Fibroblast of skin of scalp (primary cell): ENCODE data around the gene LPP. TPM values are rescaled to one million over a fixed set of nuclear protein-coding genes. Genes with fewer than 3 reads are reported as not detected.
"Not testable (repeated sequence)": the region's sequence is repeated elsewhere in the genome, so short reads cannot be mapped to it uniquely, and the experiment has no call there.

Experiments used
- DNase-seq: peaks from one replicate; pipeline ENCODE4 v3.0.0-alpha.2; 2013
- polyA plus RNA-seq, 2 experiments: library from polyadenylated mRNA; unstranded; fragments of 120-200 nt; gene quantifications; one replicate each; pipeline ENCODE4 v1.2.1, GENCODE V29; 2013; ENCODE audit not compliant: insufficient read length in 2 of 2

The LPP gene, protein sequence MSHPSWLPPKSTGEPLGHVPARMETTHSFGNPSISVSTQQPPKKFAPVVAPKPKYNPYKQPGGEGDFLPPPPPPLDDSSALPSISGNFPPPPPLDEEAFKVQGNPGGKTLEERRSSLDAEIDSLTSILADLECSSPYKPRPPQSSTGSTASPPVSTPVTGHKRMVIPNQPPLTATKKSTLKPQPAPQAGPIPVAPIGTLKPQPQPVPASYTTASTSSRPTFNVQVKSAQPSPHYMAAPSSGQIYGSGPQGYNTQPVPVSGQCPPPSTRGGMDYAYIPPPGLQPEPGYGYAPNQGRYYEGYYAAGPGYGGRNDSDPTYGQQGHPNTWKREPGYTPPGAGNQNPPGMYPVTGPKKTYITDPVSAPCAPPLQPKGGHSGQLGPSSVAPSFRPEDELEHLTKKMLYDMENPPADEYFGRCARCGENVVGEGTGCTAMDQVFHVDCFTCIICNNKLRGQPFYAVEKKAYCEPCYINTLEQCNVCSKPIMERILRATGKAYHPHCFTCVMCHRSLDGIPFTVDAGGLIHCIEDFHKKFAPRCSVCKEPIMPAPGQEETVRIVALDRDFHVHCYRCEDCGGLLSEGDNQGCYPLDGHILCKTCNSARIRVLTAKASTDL
- 64.3 TPM for polyA plus RNA-seq (2013, experiment 1 of 2; ENCODE audit: insufficient read length)
- polyA plus RNA-seq (2013, experiment 2 of 2; ENCODE audit: insufficient read length): 72.5 TPM

DNA sequence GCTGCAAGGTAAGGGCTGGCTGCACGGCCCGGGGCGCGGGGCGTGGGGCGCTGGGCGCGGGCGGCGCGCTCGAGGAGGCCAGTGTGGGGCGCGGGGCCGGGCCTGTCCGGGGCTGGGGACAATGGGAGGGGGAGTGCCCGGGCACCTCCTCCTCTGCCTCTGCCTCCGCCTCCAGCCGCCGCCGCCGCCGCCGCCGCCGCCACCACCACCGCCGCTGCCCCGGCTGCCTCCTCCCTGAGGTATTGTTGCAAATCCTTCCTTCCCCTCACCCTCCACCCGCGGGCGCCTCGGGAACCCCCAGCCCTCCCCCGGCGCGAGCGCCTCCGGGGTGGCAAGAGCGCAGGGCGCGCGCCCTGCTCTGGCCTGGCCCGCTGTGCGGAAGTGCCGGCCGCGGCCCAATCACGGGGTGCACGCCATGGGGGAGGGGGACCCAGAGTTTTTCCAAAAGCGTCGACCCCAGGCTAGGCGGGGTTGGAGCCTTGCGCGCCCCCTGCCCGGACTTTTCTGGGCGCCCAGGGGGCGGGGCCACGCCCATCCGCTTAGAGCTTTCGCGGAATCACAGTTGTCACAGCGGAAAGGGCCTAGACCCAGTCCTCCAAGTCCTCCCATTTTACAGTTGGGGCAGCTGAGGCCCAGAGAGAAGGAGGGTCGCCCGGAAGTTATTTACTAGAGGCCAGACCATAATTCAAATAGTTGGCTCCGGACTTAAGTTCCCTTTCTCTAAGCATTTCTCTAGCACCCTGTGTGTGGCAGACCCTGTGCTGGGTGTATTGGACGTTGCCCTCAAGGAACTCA, at the start of gene LPP:
Gene LPP (plus strand): TSS at position 144 of the 795 bp plus-strand sequence. CDS start 251,964 bp downstream, outside the sequence.
- peak; percentile 90 for DNase-seq

DNA sequence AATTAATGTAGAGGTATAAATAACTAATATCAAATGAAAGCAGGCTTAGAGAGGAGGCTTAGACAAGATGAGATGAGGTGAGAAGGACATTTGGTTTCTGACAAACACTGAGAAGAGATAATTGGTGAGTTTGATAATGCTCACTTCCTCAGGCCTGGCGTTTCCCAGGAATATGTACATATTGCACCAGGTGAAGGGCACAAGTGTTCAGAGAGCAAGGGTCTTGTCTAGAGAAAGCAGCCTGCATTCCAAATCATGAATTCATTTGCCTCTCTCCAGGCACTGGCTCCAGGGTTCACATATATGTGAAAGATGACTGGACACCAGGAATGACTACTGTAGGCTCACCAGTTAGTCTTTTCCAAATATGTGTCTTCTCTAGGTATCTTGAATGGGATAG, 48.0 kb upstream of the LPP start:
- no peak for DNase-seq

DNA sequence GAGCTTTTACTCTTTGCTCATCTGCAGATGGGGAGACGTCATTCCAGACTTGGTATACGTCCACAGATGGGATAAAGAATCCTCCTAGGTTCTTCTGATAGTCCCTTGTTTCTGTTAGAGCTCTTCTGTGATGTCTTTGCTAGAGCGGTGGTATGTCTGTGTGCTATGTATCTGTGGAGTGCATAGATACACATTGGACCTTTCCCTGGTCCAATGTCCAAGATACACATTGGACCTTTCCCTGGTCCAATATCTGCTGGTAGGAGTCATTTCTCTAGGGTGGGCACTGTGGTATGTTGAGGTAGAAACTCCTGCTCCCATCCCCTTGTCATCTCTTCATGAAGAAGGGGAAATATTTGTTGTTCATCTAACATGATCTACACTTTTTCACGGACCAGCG, 47.5 kb upstream of the LPP start:
- DNase-seq: no peak

DNA sequence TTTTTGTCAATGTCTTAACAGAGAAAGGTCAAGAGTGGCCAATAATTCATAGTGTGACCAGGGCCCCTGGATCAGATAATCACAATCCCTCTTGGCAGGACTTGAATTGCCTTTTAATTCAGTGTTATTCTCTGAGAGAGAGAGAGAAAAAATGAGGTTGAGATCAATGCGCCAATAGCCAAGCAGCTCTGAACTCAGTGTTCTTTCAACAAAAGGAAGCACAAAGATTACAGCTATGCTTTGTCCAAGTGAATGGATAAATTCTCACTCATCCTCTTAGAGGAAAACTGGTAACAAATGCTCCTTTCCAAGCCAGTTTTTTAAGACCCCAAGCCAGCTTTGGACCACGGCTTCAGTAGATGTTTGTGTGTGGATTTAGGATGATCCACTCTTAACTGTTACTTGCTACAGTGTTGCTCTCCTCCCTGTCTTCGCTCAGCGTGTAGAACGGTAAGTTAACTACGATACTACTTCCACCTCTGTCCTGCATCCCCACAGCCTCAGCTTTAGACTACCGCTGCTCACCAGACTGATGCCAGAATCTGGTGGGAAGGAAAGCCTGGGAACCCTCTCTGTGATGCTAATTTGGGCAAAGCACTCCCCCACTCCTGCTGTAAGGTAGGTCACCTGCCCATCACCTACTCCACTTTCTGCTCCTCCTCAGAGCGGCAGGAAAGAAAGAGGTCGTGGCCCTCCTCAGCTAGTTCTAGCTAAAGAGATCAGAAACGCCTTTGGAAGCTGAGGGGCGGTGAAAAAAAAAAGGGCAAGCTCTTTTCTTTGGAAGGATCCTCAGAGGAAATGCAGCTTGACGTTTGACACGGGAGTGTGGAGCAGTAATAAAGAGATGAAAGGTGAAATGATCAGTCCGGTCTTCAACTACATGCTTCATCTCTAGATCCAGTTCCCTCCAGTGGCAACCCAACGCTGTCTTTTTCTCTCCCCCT, 46.8 kb upstream of the LPP start:
- DNase-seq: no peak

DNA sequence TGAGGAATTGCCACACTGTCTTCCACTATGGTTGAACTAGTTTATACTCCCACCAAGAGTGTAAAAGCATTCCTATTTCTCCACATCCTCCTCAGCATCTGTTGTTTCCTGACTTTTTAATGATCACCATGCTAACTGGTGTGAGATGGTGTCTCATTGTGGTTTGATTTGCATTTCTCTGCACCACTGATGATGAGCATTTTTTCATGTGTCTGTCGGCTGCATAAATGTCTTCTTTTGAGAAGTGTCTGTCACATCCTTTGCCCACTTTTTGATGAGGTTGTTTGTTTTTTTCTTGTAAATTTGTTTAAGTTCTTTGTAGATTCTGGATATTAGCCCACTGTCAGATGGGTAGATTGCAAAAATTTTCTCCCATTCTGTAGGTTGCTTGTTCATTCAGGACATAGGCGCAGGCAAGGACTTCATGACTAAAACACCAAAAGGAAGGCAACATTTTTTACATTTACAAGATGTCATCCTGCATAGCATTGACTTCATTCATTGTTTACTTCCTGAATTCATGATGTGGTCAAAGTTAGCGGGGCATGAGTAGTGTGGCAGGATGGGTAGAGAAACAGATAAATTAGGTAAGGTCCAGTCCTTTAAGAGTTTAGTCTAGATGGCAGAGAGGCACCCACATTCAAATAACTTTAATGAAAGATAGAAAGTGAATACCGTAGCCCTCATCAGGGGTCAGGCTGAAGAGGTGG, 45.1 kb upstream of the LPP start:
- no peak for DNase-seq

DNA sequence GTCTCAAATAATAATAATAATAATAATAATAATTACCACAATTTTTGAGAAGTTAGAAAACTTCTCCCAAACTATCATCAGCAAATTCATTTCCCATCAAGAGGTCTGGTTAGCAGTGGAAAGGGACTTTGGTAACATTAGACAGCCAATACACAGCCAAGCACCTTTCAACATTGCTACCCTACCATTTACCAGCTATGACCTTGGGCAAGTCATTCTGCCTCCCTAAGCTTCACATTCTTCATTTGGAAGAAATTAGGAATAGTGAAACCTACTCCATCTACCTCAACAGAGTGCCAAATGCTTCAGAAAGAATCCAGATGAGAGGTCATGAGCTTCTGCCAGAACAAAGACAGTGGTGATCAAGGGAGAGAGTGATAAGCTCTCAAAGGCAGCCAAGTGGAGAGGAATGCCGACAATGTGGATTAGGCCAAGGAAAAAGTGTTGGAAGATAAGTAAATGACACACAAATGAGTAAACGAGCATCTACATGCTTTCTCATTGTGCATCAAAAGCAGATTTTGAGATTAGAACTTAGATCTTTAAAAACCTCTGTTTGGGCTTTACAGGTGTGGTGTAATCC, 42.9 kb upstream of the LPP start:
- DNase-seq: no peak

DNA sequence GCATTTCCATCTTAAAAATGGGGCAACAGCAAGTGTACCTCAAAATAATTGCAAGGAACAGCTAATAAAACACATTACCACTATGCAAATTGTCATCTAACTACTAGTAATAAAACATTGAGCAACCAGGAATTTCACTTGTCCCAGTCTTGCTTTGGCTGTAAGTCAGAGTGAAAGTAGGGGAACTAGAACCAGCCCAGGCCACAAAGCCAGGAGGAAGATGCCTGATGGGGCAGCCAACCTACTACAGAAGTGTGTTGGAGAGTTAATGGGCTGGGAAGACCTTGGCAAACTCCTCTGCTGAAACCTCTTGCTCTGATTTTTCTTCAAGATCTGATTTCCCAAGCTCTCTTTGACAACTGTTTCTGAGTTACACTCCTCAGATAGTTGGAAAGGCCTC, 40.2 kb upstream of the LPP start:
- DNase-seq: no peak

DNA sequence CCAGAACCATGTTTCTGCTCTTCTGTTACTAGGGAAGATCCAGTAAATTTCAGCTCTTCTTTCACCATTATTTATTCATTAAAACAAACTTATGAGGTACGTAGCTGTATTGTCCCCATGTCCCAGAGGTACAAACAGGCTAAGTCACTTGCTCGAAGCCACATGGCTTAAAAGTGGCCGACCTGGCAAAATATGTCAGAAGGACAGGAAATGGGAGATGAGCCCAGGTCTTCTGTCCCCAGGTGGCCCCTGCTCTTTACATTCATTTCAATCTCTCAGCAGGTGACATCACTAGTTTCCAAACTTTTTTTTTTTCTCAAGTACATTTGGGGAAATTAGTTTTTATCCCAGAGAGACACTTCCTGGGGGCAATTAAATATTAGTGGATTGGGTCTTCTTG, 34.1 kb upstream of the LPP start:
- no peak for DNase-seq

DNA sequence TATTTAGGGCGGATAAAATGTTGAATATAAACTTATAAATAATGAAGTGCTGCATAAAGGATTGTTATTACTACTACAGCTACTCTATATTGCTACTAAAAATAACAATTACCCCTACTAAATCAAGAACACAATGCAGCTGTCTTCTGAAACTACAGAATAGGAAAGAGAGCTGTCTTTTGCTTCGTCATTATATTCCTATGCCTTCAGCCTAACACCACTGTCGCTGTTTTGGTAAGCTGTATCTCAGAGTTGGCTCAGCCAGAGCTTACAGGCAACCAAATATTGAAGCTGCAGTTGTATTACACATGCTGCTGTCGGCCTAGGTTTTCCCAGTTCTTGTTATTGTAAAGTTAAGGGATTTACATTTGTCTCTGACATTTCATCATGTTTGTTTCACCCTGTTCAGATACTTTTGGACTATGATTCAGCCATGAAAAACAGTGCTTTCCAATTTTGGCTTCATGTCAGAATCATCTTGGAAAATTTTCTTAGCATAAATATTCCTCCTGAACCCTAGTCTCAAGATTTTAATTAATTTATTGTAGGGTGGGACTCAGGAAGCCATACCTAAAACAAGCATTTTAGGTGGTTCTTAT, 31.3 kb upstream of the LPP start:
- DNase-seq: no peak

DNA sequence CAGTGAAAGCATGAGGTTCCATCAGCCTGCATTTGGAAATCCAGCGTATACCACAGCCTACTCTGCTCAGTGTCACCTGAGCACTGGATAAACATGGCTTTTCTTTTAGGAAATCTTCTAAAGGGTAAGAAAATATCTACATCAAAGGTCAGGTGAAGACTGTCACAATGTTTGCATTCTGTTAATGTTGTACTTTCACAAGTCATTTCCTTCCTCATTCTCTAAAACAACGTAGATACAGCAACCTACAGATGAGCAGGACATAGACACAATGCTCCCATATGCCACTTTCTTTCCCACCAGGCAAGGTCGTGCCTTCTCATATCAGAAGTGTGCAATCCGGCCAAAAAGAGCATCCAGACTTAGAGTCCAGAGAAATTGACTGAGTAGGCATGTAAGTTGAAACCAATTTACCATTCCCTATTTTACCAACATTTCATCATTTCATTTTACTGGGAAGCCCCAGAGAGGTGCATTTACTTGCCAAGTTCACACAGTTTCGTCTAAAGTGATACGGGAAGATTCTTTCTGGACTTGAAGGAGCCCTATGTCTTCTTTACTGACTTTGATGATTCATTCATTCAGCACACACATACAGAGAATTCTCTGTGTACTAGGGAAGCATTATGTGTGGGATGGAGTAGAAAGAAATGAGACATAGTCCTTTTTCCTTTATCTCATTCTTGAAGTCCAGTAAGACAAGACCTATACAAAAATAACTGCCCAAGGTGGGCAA, 30.6 kb upstream of the LPP start:
- DNase-seq: peak; percentile 40

DNA sequence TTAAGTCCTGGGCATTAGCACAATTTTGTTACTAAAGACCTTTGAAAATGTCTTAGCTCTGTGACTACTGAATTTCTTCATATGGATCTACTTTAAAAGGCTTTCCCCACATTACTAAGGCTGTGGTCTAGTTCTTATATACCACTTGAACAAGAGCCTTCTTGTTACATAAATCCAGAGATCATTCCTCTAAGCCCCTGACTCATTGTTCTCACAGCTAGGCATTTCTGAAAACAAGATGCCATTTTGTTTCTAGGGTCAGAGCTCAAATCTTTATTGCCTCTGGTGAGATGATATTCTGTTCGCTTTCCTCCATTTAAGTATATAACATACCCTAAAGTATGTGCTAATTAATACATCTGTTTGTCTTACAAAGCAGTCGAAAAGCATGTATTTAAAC, 29.8 kb upstream of the LPP start:
- DNase-seq: peak; percentile 67

DNA sequence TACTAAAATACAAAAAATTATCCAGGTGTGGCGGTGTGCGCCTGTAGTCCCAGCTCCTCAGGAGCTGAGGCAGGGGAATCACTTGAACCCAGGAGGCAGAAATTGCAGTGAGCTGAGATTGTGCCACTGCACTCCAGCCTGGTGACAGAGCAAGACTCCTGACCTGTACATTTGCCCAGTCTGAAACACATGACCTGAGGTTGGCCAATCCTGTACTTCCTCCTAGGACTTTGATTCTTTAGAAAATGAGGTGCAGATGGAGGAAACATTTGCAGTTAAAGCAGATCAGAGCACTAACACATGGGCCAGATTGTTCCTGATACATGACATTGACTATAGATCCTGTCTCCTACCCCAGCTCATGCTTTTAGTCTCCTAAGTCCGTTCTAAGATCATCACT, 28.9 kb upstream of the LPP start:
- DNase-seq: no peak

DNA sequence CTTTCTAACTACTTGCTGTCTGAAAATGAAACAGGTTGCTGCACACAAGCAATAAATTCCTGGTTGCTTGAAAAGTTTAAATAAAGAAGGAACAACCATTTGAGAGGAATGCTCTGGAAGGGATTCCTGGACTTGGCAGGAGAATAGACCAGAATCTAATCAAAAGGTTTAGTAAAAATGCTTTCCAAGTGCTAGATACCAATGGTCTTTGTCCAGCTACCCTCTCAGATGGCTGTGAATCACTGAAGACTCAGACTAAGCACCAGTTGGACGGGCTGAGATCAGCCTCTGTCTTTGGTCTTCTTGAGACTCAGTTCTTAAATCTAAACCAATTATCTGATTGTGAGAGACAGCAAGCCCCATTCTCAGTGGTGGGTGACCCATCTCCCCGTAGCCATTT, 27.7 kb upstream of the LPP start:
- no peak for DNase-seq

DNA sequence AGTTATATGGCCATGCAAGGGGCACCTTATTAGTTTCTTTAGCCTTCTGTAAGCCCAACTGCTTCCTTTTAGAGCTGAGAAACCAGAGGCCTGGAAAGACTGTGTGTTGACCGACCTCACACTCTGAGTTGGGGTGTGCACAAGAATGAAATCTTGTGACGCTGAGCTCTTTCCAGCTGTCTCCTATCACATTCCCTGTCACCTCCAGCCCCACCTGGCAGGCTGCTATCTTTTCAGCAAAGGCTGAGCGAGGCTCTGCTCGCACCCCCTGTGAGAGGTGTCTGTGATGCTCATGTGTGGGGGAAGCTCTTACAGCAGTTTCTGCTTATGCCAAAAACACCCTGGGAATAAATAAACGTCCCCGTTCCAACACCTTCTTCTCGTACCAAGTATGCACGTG, 27.0 kb upstream of the LPP start:
- DNase-seq: no peak

DNA sequence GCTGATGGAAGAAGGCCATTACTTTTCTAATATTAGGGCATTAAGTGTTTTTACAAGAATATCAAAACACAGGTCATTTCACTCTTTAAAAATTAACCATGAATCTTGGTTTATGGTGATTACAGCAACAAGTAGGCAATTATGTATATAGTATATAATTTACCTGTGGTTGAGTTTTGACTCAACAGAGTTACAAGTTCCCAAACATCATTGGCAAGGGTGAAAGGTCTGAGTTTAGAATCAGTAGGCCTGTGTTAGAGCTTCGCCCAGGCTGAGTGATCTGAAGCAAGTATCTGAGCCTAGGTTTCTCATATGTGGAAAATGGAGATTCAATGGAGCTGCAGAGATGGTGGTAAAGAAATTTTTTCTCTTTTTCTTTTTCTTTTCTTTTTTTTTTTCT, 25.1 kb upstream of the LPP start:
- DNase-seq: no peak

DNA sequence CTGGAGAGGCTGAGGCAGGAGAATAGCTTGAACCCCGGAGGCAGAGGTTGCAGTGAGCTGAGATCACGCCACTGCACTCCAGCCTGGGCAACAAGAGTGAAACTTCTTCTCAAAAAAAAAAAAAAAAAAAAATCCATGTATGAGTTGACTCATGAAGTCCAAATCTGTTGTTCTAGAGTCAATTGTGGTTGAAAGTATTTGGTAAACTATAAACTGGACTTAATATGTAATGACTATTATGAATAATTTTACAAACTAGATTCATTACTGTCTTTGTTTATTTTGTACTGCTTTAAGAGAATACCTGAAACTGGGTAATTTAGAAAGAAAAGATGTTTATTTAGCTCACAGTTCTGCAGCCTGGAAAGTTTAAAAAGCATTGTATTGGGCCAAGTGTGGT, 22.9 kb upstream of the LPP start:
- DNase-seq: not testable (repeated sequence)

DNA sequence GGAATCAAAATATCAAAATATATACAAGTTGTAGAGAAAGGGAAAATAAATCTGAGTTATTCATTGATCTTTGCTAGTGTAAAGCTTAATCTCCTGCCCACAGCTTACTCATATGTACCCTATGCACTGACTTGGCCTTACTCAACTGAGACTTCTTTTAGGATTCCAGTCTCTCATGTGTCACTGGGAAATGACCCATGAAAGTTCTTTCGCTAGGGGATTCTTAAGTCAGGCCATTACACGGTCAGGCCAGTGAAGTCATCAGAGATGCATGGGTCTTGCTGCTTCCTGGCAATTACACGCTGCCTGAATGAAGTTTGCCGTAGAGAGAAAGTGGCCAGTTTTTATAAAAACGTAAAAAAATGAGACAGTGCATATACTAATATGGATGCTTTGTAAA, 20.7 kb upstream of the LPP start:
- DNase-seq: peak; percentile 64

DNA sequence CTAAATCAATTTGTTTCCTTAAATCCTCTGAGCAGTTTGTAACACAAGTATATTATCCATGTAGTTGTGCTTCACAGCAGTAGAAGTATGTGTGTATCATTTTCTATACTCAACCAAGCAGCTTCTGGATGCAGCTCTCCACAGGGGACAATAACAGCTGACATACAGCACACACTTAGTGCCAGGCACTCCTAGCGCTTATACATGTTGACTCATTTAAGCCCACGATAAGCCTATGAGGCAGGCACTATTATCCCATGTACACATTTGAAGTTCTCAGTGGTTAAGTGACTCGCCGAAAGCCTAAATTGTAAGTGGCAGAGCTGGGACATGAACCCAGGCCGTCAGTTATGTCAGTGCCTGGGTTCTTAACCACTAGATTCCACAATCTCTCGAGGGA, 20.3 kb upstream of the LPP start:
- peak; percentile 77 for DNase-seq

DNA sequence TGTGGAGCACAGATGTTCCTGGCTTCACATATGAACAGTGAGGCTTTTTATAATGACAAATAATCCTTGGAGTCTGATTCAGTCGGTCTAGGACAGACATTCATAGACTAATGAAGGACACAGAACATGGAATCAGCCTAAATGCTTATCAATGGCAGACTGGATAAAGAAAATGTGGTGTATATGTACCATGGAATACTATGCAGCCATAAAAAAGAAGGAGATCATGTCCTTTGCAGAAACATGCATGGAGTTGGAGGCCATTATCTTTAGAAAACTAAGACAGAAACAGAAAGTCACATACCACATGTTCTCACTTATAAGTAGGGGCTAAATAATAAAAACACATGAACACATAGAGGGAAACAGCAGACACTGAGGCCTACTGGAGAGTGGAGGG, 19.9 kb upstream of the LPP start:
- DNase-seq: no peak

DNA sequence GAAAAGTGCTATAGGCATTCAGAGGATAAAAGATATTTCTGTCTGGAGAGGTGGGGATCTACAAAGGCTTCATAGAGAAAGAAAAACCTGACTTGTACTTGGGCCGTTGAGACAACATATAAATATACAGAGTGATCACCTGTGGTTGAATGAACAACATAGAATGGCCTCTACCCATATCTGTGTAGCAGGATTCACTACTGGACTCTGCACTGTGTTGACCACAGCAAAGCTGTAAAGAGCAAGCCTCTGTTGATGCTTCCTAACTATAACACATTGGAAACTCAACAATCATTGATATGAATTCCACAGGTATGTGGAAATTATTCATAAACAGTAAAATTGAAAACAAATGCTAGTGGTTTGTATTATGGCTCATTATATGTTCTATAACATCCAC, 19.1 kb upstream of the LPP start:
- DNase-seq: no peak
